SK-N-DZ (cell line): Measurements from ENCODE around the gene TMEM52.
A peak's percentile ranks its signal among the peaks of the same experiment; 100 is the strongest.
"Not testable (repeated sequence)": the region's sequence is repeated elsewhere in the genome, so short reads cannot be mapped to it uniquely, and the experiment has no call there.

Experiments used
- DNase-seq: peaks from one replicate; pipeline ENCODE4 v3.0.0-alpha.2; 2015; ENCODE audit warnings: low spot score

Gene TMEM52

DNA sequence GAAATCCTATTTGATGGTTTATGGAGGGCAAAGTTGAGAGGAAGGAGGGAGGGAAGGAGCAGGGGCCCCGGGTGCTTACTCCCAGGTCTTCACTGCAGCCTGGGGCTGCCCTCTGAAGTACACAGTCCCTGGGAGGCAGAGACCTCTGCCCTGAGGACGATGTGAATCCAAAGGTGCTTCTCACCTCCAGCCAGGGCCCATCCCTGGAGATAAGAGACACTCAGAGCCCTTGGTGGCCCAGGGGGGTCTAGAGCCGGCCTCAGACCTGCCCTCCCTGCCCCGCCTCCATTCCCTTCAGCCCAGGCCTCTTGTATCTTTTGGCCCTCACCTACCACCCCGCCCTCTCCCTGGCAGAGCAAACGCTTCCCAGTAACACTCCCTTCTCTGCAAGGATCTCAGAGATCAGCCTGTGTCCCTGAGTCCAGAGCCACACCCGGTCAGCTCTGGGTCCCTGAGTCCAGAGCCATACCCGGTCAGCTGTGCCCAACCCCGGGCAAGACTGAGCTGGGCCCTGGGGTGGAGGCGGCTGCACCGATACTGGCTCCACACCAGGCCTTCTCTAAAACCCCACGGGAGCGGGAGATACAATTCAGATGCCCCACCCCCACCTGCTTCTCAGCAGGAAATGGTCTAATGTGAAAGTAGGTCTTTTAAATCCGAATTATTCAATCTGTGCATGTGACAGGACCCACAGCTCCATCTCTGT is 24.6 kb downstream of the TMEM52 start:
- no peak for DNase-seq

DNA sequence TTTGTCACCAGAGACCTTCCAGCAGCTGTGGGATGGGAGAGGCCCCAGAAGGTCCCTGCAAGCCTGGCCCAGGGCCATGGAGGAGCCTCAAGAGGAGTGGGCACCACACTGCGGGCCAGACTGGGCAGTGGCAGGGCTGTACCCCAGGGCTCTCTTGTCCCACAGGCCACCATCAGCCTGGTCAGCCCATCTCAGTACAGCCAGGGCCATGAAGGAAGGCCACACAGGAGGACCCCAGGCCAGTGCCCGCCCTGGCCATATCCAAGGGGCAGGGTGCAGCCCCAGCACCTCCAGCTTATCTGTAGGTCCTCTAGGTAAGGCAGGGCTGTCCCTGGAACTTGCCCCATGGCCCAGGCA is 25.1 kb downstream of the TMEM52 start:
- DNase-seq, result no peak

DNA sequence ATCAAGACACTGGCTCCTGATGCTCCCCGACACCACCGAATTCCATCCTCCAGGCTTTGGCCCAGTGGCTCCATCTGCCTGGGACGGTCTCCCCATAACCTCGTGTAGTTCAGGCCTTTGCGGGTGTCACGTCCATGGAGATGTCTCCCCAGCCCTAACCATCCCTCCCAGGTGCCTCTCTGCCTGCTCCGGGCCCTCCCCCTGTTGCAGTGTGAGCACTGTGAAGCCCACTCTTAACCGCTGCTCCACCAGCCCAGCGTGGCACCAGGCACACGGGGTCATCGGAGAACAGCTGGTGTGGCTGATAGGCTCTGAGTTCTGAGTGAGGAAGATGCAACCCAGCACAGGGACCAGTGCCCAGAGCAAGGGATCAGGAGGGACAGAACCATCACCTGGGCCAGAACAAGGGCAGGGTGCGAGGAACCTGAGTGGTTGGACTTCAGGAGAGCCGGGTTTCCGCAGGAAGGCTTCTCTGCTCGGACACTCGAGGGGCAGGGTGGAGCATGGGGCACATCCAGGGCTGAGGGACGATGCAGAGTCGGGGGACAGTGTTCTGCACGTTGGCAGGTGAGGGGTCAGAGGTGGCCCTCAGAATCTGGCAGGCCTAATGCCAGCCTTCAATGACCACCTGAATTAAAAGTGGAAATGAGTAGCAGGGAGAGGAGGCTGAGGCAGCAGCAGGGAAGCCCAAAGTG is 25.6 kb downstream of the TMEM52 start:
- no peak for DNase-seq

DNA sequence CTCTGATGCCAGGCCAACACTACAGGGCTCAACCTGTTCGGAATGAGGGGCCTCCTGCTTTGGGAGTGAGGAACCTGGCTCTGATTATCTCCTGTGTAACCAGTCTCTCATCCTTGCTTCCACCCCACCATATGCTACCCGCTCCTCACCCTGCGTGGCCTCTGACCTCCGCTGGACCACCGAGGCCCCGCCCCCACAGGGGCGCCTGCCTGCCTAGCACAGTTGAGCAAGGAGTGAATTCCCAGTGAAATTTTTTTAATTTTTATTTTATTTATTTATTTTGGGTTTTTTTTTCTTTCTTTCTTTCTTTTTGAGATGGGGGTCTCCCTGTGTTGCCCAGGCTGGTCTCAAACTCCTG is 26.3 kb downstream of the TMEM52 start:
- no peak for DNase-seq

DNA sequence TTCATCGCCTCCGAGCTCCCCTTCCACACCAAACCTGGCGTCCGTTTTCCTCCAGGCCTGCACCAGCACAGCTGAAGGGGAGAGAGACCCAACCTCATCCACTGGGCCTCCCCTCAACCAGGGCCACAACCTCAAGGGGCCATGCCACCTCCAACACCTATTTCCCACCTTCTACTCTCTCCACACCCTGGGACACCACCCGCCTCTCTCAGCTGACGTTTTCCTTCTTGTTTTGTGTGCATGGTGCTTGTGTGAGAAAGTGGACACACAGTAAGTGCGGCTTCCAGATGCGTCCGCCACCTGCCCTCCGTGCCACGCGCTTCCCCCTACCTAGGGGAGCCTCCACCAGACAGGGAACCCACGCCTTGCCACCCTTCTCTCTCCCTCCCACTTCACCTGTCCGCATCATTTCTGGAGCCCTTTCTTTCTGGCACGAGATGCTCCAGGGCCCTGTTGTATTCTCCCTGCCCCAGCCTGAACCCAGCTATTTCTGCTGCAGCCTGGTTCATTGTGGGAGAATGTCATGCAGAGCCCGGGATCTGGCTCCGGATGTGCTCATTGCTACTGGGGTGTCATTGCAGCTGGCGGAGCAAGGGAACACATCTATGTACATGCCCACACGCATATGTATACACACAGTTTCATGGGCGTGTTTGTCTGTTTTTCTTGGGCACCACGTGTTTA is 26.9 kb downstream of the TMEM52 start:
- no peak for DNase-seq

DNA sequence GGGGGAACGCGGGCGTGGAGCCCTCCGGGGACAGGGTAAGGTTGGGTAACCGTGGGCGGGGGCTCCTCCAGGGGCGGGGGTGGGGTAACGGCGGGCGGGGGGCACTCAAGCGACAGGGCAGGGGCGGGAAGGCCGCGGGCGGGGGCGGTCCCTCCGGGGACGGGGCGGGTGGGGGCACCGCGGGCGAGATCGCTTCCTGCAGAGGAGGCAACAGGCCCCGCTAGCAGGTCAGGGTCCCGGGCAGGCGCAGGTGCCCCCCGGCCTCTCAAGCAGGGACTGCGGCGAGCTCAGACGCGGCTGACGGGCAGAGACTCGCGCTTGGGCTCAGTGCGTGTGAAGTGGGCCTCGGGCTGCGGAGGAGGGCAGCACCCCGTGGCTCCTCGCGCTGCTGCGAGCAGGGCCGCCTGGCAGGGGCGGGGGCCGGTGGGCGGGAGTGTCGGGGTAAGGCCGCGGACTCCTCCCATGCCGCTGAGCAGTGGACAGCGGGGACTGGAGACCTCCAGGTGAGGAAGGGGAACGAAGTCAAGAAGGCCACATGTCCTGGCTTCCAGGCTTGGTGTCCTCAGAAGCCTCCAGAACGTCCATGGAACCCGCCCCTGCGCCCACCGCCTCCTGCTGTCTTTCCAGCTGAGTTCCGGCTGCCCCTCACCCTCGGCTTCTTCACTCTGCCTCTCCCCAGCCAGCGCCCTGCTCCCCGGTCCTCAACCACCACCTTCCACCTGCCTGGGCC is 27.6 kb downstream of the TMEM52 start:
- peak; percentile 52 for DNase-seq

DNA sequence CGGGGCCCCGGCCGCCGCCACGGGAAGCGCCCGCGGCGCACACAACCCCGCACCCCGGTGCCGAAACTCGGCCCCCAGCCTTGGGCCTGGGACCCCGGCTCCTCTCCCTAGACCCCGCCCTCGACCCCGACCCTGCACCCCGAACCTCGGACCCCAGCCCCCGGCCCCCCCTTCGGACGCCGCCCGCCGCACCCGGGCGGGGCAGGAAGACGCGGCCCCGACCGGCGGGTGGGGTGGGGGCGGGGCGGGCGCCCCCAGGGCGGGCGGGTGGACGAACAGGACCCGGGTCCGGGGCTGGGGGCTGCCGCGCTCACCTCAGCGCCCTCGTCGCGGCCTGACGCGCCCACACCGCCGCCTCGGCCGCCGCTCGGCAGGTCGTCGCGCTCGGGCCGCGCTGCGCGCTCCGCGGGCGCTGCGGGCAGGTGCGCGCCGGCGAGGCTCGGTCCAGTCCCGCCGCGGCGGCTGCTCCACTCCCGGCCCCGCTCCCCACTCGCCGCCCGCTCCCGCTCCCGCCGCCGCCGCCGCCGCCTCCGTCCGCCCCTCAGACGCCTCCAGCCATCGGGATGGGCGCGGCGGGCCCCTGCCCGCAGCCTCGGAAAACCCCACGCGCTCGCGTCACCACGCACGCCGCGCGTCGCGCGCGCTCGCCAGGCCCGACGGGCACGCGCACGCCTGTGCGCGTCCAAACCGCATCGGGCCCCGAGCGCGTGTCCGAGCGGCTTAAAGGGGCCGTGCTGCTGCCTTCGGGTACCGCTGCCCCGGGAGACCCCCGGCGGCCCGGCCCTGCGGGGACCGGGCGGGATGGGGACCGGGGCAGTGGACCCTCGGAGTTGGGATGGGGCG is 28.4 kb downstream of the TMEM52 start, which contains the start of gene GNB1:
TSS of gene GNB1 (minus strand) at position 582 of the 843 bp plus-strand sequence. CDS start 65,634 bp downstream, outside the sequence.
- peak; percentile 81 for DNase-seq

DNA sequence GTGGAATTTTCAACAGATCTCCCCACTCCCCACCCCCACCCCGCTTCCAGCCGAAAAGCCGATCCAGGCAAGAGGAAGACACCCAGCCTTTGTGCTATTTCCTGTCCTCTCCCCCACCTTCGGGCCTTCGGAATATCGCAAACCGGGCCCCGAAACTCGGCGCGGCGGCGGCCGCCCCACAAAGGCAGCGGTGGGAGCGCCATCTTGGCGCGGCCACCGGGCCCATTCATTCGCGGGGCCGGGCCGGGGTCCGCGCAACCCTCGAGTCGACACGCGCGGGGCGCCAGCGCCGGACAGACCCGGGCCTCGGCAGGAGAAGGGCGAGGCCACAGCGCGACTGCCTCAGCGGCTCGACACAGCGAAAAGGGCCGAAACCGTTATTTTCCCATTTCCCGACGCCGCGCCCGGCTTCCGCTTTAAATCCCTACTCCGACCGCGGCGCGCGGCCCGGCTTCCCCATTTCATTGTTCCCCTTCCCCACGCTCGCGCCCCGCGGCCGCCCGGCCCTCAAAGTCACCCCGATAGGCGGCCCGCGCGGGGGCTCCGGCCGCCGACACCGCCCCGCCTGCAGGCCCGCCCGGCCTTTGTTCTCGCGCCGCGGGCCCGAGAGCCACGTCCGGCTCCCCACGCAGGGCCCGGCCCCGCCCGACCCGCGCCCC is 29.1 kb downstream of the TMEM52 start:
- DNase-seq, result no peak

DNA sequence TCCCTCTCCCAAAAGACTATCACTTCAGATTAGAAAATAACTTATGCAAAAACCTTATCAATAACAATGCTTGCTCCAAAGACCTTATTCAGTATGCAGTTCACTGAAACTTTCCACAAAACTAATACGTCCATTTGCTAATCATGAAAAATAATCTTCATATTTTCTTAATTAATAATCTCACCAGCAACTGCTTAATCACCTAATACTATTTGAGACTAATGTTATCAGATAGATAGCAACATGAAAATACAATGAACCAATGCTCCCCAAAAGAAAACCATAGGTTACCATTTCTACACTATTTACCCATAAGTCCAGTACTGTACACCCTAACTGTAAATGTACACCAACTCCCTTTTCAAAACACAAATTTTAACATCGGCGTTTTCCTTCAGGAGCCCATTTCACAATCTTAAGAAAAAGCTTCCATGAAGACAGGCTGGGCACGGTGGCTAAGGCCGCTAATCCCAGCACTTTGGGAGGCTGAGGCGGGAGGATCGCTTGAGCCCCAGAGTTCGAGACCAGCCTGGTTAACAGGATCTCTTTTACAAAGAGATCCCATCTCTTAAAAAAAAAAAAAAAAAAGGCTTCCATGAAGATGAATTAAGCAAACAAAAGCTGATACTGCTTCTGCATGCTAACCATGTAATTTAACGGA is 29.9 kb downstream of the TMEM52 start:
- DNase-seq, result no peak

DNA sequence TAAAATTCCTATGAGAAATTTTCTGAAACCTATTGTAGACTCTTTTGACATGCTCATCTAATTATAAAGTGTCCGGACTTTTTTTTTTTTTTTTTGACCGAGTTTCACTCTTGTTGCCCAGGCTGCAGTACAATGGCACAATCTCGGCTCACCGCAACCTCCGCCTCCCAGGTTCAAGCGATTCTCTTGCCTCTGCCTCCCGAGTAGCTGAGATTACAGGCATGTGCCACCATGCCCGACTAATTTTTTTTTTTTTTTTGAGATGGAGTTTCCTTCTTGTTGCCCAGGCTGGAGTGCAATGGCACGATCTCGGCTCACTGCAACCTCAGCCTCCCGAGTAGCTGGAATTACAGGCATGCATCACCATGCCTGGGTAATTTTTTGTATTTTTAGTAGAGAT is 35.2 kb downstream of the TMEM52 start:
- not testable (repeated sequence) for DNase-seq

DNA sequence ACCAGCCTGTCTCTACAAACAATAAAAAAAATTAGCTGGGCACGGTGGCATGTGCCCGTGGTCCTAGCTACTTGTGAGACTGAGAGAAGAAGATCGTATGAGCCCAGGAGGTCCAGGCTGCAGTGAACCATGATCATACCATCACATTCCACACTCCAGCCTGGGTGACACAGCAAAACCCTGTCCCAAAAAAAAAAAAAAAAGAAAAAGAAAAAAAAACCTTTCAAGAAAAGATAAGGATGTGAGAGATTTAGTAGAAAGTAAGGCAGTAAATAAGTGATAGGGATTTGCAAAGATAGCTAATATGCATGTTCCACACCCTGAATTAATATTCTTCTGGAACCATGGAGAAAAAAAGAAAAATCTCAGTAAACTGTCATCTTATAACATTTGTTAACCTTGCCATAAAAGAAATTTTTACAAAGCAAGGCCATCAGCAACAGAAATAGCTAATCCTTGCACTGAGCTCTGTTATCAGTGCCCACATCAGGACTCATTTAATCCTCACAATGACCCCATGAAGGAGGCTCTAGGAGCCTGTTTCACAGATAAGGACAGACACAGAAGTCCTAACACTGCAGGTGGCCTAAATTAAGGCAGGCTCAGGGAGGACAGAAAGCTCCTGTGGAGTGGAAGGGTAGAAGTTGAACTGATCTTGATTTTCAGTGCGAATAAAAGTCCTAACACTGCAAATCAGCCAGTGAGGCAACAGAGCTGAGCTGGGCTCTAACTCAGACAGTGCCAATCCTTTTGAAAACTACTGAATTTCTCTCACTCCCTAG is 35.8 kb downstream of the TMEM52 start:
- peak; percentile 66 for DNase-seq

DNA sequence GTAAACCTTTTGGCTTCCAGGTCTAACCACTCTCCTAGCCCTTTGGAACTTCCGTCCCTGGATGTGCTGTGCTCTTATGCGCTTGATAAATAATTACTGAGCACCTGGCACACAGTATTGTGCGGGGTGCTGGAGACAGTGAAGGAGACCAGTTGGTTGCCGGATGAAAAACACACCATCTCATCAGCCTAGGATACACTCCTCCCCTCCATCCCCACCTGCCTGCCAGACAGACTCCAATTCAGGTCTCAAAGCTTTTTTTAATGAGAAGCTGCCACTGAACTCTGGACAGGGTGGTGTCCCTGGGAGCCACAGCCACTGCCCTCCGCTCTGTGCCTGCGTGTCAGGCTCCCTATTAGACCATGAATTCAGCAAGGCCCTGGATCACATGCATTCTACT is 37.4 kb downstream of the TMEM52 start:
- no peak for DNase-seq

DNA sequence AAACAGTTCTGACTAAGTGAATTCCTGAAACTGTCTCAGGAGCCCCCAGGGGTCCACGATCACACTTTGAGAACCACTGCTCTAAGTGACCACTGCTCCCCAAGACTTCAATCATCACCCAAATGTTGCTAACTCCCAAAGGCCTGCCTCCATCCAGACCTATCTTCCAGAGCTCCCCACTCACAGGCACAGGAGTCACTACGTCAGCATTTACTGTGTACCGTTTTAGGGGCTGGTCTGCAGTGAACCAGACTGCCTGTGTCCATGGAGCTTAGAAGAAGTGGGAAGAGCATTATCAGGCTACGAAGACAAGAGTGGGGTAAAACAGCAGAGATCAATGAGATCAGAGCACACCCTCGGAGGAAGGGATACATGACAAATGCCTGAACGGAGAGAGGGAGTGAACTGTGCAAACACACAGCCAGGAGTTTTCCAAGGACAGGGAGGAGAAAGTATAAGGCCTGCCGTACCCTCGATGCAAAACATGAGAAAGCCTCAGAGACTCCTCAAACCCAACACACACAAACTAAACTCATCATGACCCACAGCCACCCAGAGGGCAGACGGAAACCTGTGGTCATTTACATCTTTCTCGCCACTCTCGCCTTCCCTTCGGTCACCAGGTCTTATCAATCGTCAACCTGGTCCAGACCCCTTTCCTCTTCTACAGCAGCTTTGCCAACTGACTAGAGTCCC is 38.3 kb downstream of the TMEM52 start:
- DNase-seq, result no peak

DNA sequence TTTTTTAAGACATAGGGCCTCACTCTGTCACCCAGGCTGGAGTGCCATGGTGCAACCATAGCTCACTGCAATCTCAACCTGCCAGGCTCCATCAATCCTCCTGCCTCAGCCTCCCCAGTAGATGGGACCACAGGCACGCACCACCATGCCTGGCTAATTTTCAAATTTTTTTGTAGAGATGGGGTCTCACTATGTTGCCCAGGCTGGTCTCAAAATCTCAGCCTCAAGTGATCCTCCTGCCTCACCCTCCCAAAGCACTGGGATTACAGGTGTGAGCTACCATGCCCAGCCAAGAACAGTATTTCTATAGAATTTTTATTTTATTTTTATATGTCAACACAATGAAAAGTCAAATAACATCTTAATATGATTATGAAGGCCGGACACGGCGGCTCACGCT is 39.1 kb downstream of the TMEM52 start:
- DNase-seq, result no peak

DNA sequence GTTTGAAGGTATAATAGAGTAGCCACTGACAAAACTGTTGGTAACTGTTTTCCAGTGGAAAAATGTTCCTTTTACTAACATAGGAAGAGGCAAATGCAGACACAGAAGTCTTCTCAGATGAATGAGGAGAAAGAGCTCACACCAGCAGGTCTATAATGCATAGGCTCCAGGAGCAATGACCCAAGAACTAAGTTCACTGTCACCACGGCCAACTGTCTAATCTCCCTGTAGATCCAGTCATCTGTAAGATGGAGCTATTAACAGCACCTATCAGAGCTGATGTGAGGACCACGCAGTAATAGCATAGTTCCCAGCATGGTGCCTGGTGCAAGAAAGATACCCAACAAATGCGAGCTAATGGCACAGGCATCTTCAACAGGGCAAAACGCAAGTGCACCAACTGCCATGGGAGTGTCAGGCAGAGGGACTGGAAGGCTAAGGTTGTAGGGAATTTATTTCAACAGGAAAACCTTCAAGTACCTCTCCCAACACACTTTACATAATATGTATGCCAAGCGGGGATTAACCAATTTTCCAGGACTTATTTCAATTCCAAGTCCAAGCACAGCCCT is 41.1 kb downstream of the TMEM52 start:
- DNase-seq, result no peak

DNA sequence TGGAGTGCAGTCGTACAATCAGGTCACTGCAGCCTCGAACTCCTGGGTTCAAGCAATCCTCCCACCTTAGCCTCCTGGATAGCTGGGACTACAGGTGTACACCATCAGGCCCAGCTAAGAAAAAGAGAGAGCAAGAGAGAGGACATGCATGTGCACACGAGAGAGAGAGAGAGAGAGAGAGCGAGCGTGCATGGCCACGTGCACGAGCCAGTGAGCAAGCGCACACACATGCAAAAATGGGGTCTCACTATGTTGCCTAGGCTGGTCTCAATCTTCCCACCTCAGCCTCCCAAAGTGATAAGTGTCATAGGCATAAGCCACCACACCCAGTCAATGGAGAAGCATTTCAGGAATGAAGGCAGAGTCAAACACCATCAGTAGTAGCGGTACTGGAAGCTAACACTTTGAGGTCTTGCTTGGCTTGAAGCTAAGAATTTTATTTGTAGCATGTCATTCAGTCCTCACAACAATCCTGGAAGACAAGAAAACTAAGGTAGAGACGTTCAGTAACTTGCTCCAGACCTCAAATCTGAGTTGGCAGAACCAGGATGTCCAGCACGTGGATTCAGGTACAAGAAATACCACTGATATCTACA is 42.6 kb downstream of the TMEM52 start:
- DNase-seq, result no peak

DNA sequence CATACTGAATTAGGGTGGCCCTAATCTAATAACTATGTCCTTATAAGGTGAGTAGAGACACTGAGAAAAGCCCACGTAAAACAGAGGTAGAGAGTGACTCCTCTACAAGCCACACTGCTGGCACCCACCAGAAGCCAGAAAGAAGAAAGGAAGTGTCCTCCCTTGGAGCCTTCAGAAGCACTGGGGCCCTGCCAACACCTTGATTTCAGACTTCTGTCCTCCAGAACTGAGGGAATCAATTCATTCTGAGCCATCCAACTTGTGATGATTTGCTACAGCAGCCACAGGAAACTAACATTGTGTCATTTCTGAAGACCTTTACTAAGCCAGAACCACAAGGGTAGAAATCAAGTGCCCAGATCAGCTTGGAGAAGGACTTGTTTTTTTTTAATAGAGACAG is 43.1 kb downstream of the TMEM52 start:
- DNase-seq, result no peak

DNA sequence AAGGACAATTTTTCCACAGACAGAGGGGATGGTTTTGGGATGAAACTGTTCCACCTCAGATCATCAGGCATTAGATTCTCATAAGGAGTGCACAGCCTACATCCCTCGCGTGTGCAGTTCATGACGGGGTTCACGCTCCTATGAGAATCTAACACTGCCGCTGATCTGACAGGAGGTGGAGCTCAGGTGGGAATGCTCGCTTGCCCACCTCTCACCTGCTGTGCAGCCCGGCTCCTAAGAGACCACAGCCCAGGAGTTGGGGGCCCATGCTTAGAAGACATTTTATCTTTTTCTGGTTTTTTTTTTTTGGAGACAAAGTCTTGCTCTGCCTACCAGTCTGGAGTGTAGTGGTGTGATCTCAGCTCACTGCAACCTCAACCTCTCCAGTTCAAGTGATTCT is 44.2 kb downstream of the TMEM52 start:
- no peak for DNase-seq
